ENCODE data around the gene TMEM125.

The TMEM125 gene

GRCh38 chr1:43250351-43250761, 19.4 kb upstream of the TMEM125 start:
- H3K9me3 ChIP-seq (ENCODE audit: control insufficient read depth, insufficient read depth, low read depth, low read length): peaks cover 47% of the 10 kb centered on the region
- H3K27me3 ChIP-seq (ENCODE audit: control insufficient read depth, insufficient read depth, low read length): no peaks in the 10 kb centered on the region
- H3K4me3 ChIP-seq (ENCODE audit: low read depth, low read length): no peak overlapping the region
- no peaks in the 10 kb centered on the region for H3K36me3 ChIP-seq (ENCODE audit: control insufficient read depth, insufficient read depth, low read length)
- H3K27ac ChIP-seq (ENCODE audit: low read depth, low read length): no peak overlapping the region
- no peak overlapping the region for H3K9ac ChIP-seq (ENCODE audit: low read length)
- no peaks in the 10 kb centered on the region for H3K4me1 ChIP-seq (ENCODE audit: control insufficient read depth, insufficient read depth, low read length)

GRCh38 chr1:43251024-43251423, 18.8 kb upstream of the TMEM125 start:
- Histone ChIP-seq H3K27ac (ENCODE audit: low read depth, low read length) (no peak overlapping the region), H3K4me3 (ENCODE audit: low read depth, low read length) (no peak overlapping the region), H3K4me1 (ENCODE audit: control insufficient read depth, insufficient read depth, low read length) (no peaks in the 10 kb centered on the region), H3K27me3 (ENCODE audit: control insufficient read depth, insufficient read depth, low read length) (no peaks in the 10 kb centered on the region), H3K9ac (ENCODE audit: low read length) (no peak overlapping the region), H3K9me3 (ENCODE audit: control insufficient read depth, insufficient read depth, low read depth, low read length) (peaks cover 41% of the 10 kb centered on the region), H3K36me3 (ENCODE audit: control insufficient read depth, insufficient read depth, low read length) (no peaks in the 10 kb centered on the region)

- H3K4me3 ChIP-seq (ENCODE audit: low read depth, low read length): no peak overlapping the region
- H3K4me1 ChIP-seq (ENCODE audit: control insufficient read depth, insufficient read depth, low read length): no peaks in the 10 kb centered on the region
- H3K9me3 ChIP-seq (ENCODE audit: control insufficient read depth, insufficient read depth, low read depth, low read length): peaks cover 34% of the 10 kb centered on the region
- H3K27ac ChIP-seq (ENCODE audit: low read depth, low read length): no peak overlapping the region
- H3K9ac ChIP-seq (ENCODE audit: low read length): no peak overlapping the region
- no peaks in the 10 kb centered on the region for H3K36me3 ChIP-seq (ENCODE audit: control insufficient read depth, insufficient read depth, low read length)
- H3K27me3 ChIP-seq (ENCODE audit: control insufficient read depth, insufficient read depth, low read length): 0 out of 2 replicates have a peak, but pooled peaks cover 2% of the 10 kb centered on the region
These were observed 17.6 kb upstream of the TMEM125 start for GRCh38 chr1:43252225-43252624.

GRCh38 chr1:43253173-43253572, 16.6 kb upstream of the TMEM125 start:
- Histone ChIP-seq H3K4me3 (ENCODE audit: low read depth, low read length) (no peak overlapping the region), H3K27ac (ENCODE audit: low read depth, low read length) (no peak overlapping the region), H3K9ac (ENCODE audit: low read length) (no peak overlapping the region), H3K27me3 (ENCODE audit: control insufficient read depth, insufficient read depth, low read length) (0 out of 2 replicates have a peak, but pooled peaks cover 2% of the 10 kb centered on the region), H3K4me1 (ENCODE audit: control insufficient read depth, insufficient read depth, low read length) (no peaks in the 10 kb centered on the region), H3K9me3 (ENCODE audit: control insufficient read depth, insufficient read depth, low read depth, low read length) (peaks cover 37% of the 10 kb centered on the region), H3K36me3 (ENCODE audit: control insufficient read depth, insufficient read depth, low read length) (no peaks in the 10 kb centered on the region)

- no peak overlapping the region for H3K27ac ChIP-seq (ENCODE audit: low read depth, low read length)
- H3K27me3 ChIP-seq (ENCODE audit: control insufficient read depth, insufficient read depth, low read length): 0 out of 2 replicates have a peak, but pooled peaks cover 2% of the 10 kb centered on the region
- no peaks in the 10 kb centered on the region for H3K36me3 ChIP-seq (ENCODE audit: control insufficient read depth, insufficient read depth, low read length)
- H3K4me3 ChIP-seq (ENCODE audit: low read depth, low read length): no peak overlapping the region
- H3K4me1 ChIP-seq (ENCODE audit: control insufficient read depth, insufficient read depth, low read length): no peaks in the 10 kb centered on the region
- H3K9me3 ChIP-seq (ENCODE audit: control insufficient read depth, insufficient read depth, low read depth, low read length): peaks cover 43% of the 10 kb centered on the region
- no peak overlapping the region for H3K9ac ChIP-seq (ENCODE audit: low read length)
These were observed 15.9 kb upstream of the TMEM125 start for GRCh38 chr1:43253876-43254275.

GRCh38 chr1:43255438-43256210, 14.2 kb upstream of the TMEM125 start:
- H3K4me1 ChIP-seq (ENCODE audit: control insufficient read depth, insufficient read depth, low read length): no peaks in the 10 kb centered on the region
- 0 out of 2 replicates have a peak, but pooled peaks cover 2% of the 10 kb centered on the region for H3K27me3 ChIP-seq (ENCODE audit: control insufficient read depth, insufficient read depth, low read length)
- H3K9me3 ChIP-seq (ENCODE audit: control insufficient read depth, insufficient read depth, low read depth, low read length): peaks cover 41% of the 10 kb centered on the region
- no peak overlapping the region for H3K27ac ChIP-seq (ENCODE audit: low read depth, low read length)
- no peaks in the 10 kb centered on the region for H3K36me3 ChIP-seq (ENCODE audit: control insufficient read depth, insufficient read depth, low read length)
- H3K4me3 ChIP-seq (ENCODE audit: low read depth, low read length): no peak overlapping the region
- no peak overlapping the region for H3K9ac ChIP-seq (ENCODE audit: low read length)

- Histone ChIP-seq H3K4me3 (ENCODE audit: low read depth, low read length) (no peak overlapping the region), H3K36me3 (ENCODE audit: control insufficient read depth, insufficient read depth, low read length) (no peaks in the 10 kb centered on the region), H3K27ac (ENCODE audit: low read depth, low read length) (no peak overlapping the region), H3K9me3 (ENCODE audit: control insufficient read depth, insufficient read depth, low read depth, low read length) (peaks cover 38% of the 10 kb centered on the region), H3K27me3 (ENCODE audit: control insufficient read depth, insufficient read depth, low read length) (0 out of 2 replicates have a peak, but pooled peaks cover 2% of the 10 kb centered on the region), H3K4me1 (ENCODE audit: control insufficient read depth, insufficient read depth, low read length) (no peaks in the 10 kb centered on the region), H3K9ac (ENCODE audit: low read length) (no peak overlapping the region)
These were observed 12.9 kb upstream of the TMEM125 start for GRCh38 chr1:43256675-43257570.

- Histone ChIP-seq H3K4me1 (ENCODE audit: control insufficient read depth, insufficient read depth, low read length) (no peaks in the 10 kb centered on the region), H3K4me3 (ENCODE audit: low read depth, low read length) (no peak overlapping the region), H3K27ac (ENCODE audit: low read depth, low read length) (no peak overlapping the region), H3K9me3 (ENCODE audit: control insufficient read depth, insufficient read depth, low read depth, low read length) (peaks cover 45% of the 10 kb centered on the region), H3K27me3 (ENCODE audit: control insufficient read depth, insufficient read depth, low read length) (0 out of 2 replicates have a peak, but pooled peaks cover 2% of the 10 kb centered on the region), H3K36me3 (ENCODE audit: control insufficient read depth, insufficient read depth, low read length) (no peaks in the 10 kb centered on the region), H3K9ac (ENCODE audit: low read length) (no peak overlapping the region)
These were observed 11.4 kb upstream of the TMEM125 start for GRCh38 chr1:43258370-43258769.

GRCh38 chr1:43265431-43265830, 4.4 kb upstream of the TMEM125 start:
- Histone ChIP-seq H3K9ac (ENCODE audit: low read length) (no peak overlapping the region), H3K27ac (ENCODE audit: low read depth, low read length) (no peak overlapping the region), H3K4me1 (ENCODE audit: control insufficient read depth, insufficient read depth, low read length) (peaks cover 11% of the 10 kb centered on the region), H3K27me3 (ENCODE audit: control insufficient read depth, insufficient read depth, low read length) (no peaks in the 10 kb centered on the region), H3K9me3 (ENCODE audit: control insufficient read depth, insufficient read depth, low read depth, low read length) (peaks cover 30% of the 10 kb centered on the region), H3K36me3 (ENCODE audit: control insufficient read depth, insufficient read depth, low read length) (no peaks in the 10 kb centered on the region), H3K4me3 (ENCODE audit: low read depth, low read length) (no peak overlapping the region)

GRCh38 chr1:43266881-43267280, 2.9 kb upstream of the TMEM125 start:
- no peaks in the 10 kb centered on the region for H3K27me3 ChIP-seq (ENCODE audit: control insufficient read depth, insufficient read depth, low read length)
- no peak overlapping the region for H3K27ac ChIP-seq (ENCODE audit: low read depth, low read length)
- no peak overlapping the region for H3K9ac ChIP-seq (ENCODE audit: low read length)
- H3K36me3 ChIP-seq (ENCODE audit: control insufficient read depth, insufficient read depth, low read length): no peaks in the 10 kb centered on the region
- H3K4me3 ChIP-seq (ENCODE audit: low read depth, low read length): no peak overlapping the region
- H3K9me3 ChIP-seq (ENCODE audit: control insufficient read depth, insufficient read depth, low read depth, low read length): peaks cover 21% of the 10 kb centered on the region
- H3K4me1 ChIP-seq (ENCODE audit: control insufficient read depth, insufficient read depth, low read length): peaks cover 22% of the 10 kb centered on the region

GRCh38 chr1:43267291-43267805, 2.4 kb upstream of the TMEM125 start:
- Histone ChIP-seq H3K9me3 (ENCODE audit: control insufficient read depth, insufficient read depth, low read depth, low read length) (peaks cover 20% of the 10 kb centered on the region), H3K27ac (ENCODE audit: low read depth, low read length) (no peak overlapping the region), H3K36me3 (ENCODE audit: control insufficient read depth, insufficient read depth, low read length) (no peaks in the 10 kb centered on the region; the same call in 1 of the 2 replicates), H3K9ac (ENCODE audit: low read length) (no peak overlapping the region), H3K4me3 (ENCODE audit: low read depth, low read length) (no peak overlapping the region), H3K4me1 (ENCODE audit: control insufficient read depth, insufficient read depth, low read length) (peaks cover 23% of the 10 kb centered on the region), H3K27me3 (ENCODE audit: control insufficient read depth, insufficient read depth, low read length) (no peaks in the 10 kb centered on the region)

Data from HUES6 (cell line).